H1 (cell line): Measurements from ENCODE around the gene IRGQ. TPM values are rescaled to one million over a fixed set of nuclear protein-coding genes. Genes with fewer than 3 reads are reported as not detected.

Source experiments
- CTCF ChIA-PET: fragments of 300-600 bp; sonication (Branson Sonifier 250); formaldehyde crosslinking; loops from one replicate; lab custom pipeline; 2021; ENCODE audit not compliant: partially characterized antibody; lab: Charles Lee
- POLR2A ChIA-PET: fragments of 300-600 bp; sonication (Branson Sonifier 250); formaldehyde crosslinking; loops from one replicate; lab custom pipeline; 2021; ENCODE audit warnings: inconsistent platforms; ENCODE audit not compliant: partially characterized antibody; lab: Charles Lee
- DNase-seq, 2 experiments: peaks; one replicate each; pipeline versions ENCODE4 v3.0.0 to v3.0.0-alpha.2; 2010 to 2022; ENCODE audit warnings: low spot score in 2 of 2, low read depth in 1 of 2, mixed read lengths in 1 of 2
- FAIRE-seq: peaks from 2 replicates; lab custom pipeline; 2011; peaks lifted over from hg19 to GRCh38; lab: Jason Lieb, UNC
- H2AFZ ChIP-seq: 2 replicates; pipeline ENCODE4 v1.8.1; 2012; ENCODE audit warnings: low read length, inconsistent platforms
- H2AK5ac ChIP-seq: 2 replicates; pipeline ENCODE4 v1.6.1; 2013; ENCODE audit warnings: low read depth, low read length
- H2BK120ac ChIP-seq: replicated peaks from 2 replicates; pipeline ENCODE3; 2013; ENCODE audit warnings: low read depth, low read length, inconsistent platforms
- H2BK12ac ChIP-seq: 2 replicates; pipeline ENCODE4 v1.6.1; 2013; ENCODE audit warnings: low read depth, low read length
- H2BK15ac ChIP-seq: 2 replicates; pipeline ENCODE4 v1.6.1; 2013; ENCODE audit warnings: low read length
- H2BK20ac ChIP-seq: 2 replicates; pipeline ENCODE4 v1.6.1; 2013; ENCODE audit warnings: low read length
- H2BK5ac ChIP-seq: 2 replicates; pipeline ENCODE4 v1.6.1; 2013; ENCODE audit warnings: low read depth, low read length
- H3K14ac ChIP-seq: 2 replicates; pipeline ENCODE4 v1.6.1; 2013; ENCODE audit warnings: inconsistent platforms; ENCODE audit not compliant: insufficient read length
- H3K18ac ChIP-seq: 2 replicates; pipeline ENCODE4 v1.6.1; 2013; ENCODE audit warnings: low read length; ENCODE audit errors: extremely low read depth
- H3K23ac ChIP-seq: 2 replicates; pipeline ENCODE4 v1.6.1; 2013; ENCODE audit warnings: inconsistent platforms; ENCODE audit not compliant: insufficient read length
- H3K23me2 ChIP-seq: 2 replicates; pipeline ENCODE4 v1.6.1; 2013; ENCODE audit warnings: low read depth, low read length
- H3K27ac ChIP-seq: 2 replicates; pipeline ENCODE4 v1.6.1; 2011; ENCODE audit warnings: low read depth, low read length, inconsistent platforms
- H3K27me3 ChIP-seq, 4 experiments: replicated peaks in 1 of 4; 1 replicate in 1 of 4; 2 replicates in 3 of 4; pipeline versions ENCODE4 v1.6.1 to v1.8.1; 2011 to 2013; ENCODE audit warnings: low read length in 3 of 4, mild to moderate bottlenecking in 3 of 4, inconsistent platforms in 2 of 4, mixed read lengths in 2 of 4, moderate library complexity in 1 of 4; ENCODE audit not compliant: control insufficient read depth in 3 of 4, insufficient read depth in 3 of 4; ENCODE audit errors: extremely low read depth in 1 of 4
- H3K36me3 ChIP-seq, 4 experiments: 2 replicates each; pipeline versions ENCODE4 v1.6.1 to v1.8.1; 2011 to 2013; ENCODE audit warnings: mild to moderate bottlenecking in 4 of 4, low read length in 3 of 4, moderate library complexity in 2 of 4, control low read depth in 1 of 4, inconsistent platforms in 1 of 4; ENCODE audit not compliant: insufficient read depth in 4 of 4, control insufficient read depth in 2 of 4
- H3K4ac ChIP-seq: replicated peaks from 2 replicates; pipeline ENCODE3; 2013; ENCODE audit warnings: low read length, low read depth, mixed read lengths, inconsistent platforms; ENCODE audit not compliant: insufficient read length
- H3K4me1 ChIP-seq, 4 experiments: replicated peaks in 1 of 4; 1 replicate in 1 of 4; 2 replicates in 3 of 4; pipeline versions ENCODE4 v1.6.1 to v1.8.1; 2011 to 2013; ENCODE audit warnings: low read length in 3 of 4, inconsistent platforms in 2 of 4, mixed read lengths in 1 of 4; ENCODE audit not compliant: insufficient read depth in 4 of 4, control insufficient read depth in 3 of 4
- H3K4me2 ChIP-seq, 2 experiments: 2 replicates each; pipeline versions ENCODE4 v1.6.1 to v1.8.1; 2011 to 2013; ENCODE audit warnings: low read depth in 2 of 2, low read length in 2 of 2, control low read depth in 1 of 2, inconsistent platforms in 1 of 2, mild to moderate bottlenecking in 1 of 2; ENCODE audit not compliant: insufficient read depth in 1 of 2
- H3K4me3 ChIP-seq, 4 experiments: fragments of 200-600, 300-600 bp in 1 of 4; sonication (generic), shearing (Covaris generic), sonication (Bioruptor Twin) in 1 of 4; 2 replicates each; pipeline versions ENCODE4 v1.5.1 to v1.8.1; 2011 to 2016; ENCODE audit warnings: low read length in 4 of 4, low read depth in 3 of 4, control low read depth in 2 of 4, inconsistent platforms in 2 of 4, mild to moderate bottlenecking in 2 of 4, mixed read lengths in 1 of 4, moderate library complexity in 1 of 4; ENCODE audit not compliant: insufficient read depth in 2 of 4; ENCODE audit errors: extremely low read depth in 1 of 4
- H3K56ac ChIP-seq: replicated peaks from 2 replicates; pipeline ENCODE3; 2013; ENCODE audit warnings: low read depth, mild to moderate bottlenecking, mixed read lengths, low read length, inconsistent platforms; ENCODE audit not compliant: insufficient read length
- H3K79me1 ChIP-seq: 2 replicates; pipeline ENCODE4 v1.6.1; 2013; ENCODE audit warnings: low read depth, low read length, control low read depth
- H3K79me2 ChIP-seq, 2 experiments: 2 replicates each; pipeline versions ENCODE4 v1.6.1 to v1.8.1; 2012 to 2013; ENCODE audit warnings: low read length in 2 of 2, mild to moderate bottlenecking in 2 of 2, inconsistent platforms in 1 of 2; ENCODE audit not compliant: insufficient read depth in 2 of 2, control insufficient read depth in 1 of 2
- H3K9ac ChIP-seq, 4 experiments: replicated peaks in 1 of 4; 1 replicate in 1 of 4; 2 replicates in 3 of 4; pipeline versions ENCODE4 v1.6.1 to v1.8.1; 2011 to 2013; ENCODE audit warnings: low read depth in 3 of 4, low read length in 3 of 4, control low read depth in 2 of 4, mild to moderate bottlenecking in 2 of 4, moderate library complexity in 2 of 4, inconsistent platforms in 1 of 4; ENCODE audit errors: extremely low read depth in 1 of 4
- H3K9me3 ChIP-seq, 2 experiments: 2 replicates each; pipeline versions ENCODE4 v1.6.1 to v1.8.1; 2012 to 2013; ENCODE audit warnings: mild to moderate bottlenecking in 2 of 2, moderate library complexity in 2 of 2, control low read depth in 1 of 2, inconsistent platforms in 1 of 2, low read depth in 1 of 2, low read length in 1 of 2, mixed read lengths in 1 of 2; ENCODE audit not compliant: insufficient read depth in 2 of 2
- H4K20me1 ChIP-seq, 2 experiments: replicated peaks in 1 of 2; 2 replicates each; pipeline versions ENCODE3 to v1.8.1; 2011 to 2013; ENCODE audit warnings: inconsistent platforms in 2 of 2, low read length in 2 of 2, mild to moderate bottlenecking in 1 of 2; ENCODE audit not compliant: insufficient read depth in 2 of 2, control insufficient read depth in 1 of 2
- H4K5ac ChIP-seq: 2 replicates; pipeline ENCODE4 v1.6.1; 2013; ENCODE audit warnings: low read length, low read depth, mixed read lengths, inconsistent platforms; ENCODE audit not compliant: insufficient read length
- H4K8ac ChIP-seq: 2 replicates; pipeline ENCODE4 v1.8.0; 2013; ENCODE audit warnings: mild to moderate bottlenecking, moderate library complexity, low read length, inconsistent platforms; ENCODE audit not compliant: insufficient read depth; ENCODE audit errors: extremely low read depth
- H4K91ac ChIP-seq: replicated peaks from 2 replicates; pipeline ENCODE3; 2013; ENCODE audit warnings: low read length, mixed read lengths, inconsistent platforms; ENCODE audit not compliant: insufficient read length
- ASH2L ChIP-seq: fragments of 200-600, 300-600 bp; sonication (generic); IDR thresholded peaks from one replicate; pipeline ENCODE4 v1.7.1; 2017; ENCODE audit warnings: low read length
- BACH1 ChIP-seq: IDR thresholded peaks from 2 replicates; pipeline ENCODE4 v1.6.1; 2012; ENCODE audit warnings: low read length, improper control_type of control experiment
- CEBPB ChIP-seq: IDR thresholded peaks from 2 replicates; pipeline ENCODE4 v1.6.1; 2012; ENCODE audit warnings: low read depth, low read length
- CTBP2 ChIP-seq: IDR thresholded peaks from 2 replicates; pipeline ENCODE4 v1.7.0; 2011; ENCODE audit warnings: borderline replicate concordance, mild to moderate bottlenecking, moderate library complexity, mixed read lengths, low read length; ENCODE audit not compliant: insufficient read depth, insufficient read length
- KDM4A ChIP-seq: IDR thresholded peaks from one replicate; pipeline ENCODE4 v1.7.1; 2012; ENCODE audit warnings: low read depth, mild to moderate bottlenecking, moderate library complexity, low read length, inconsistent platforms; ENCODE audit not compliant: severe bottlenecking
- KDM5A ChIP-seq: fragments of 200-600 bp; IDR thresholded peaks from 2 replicates; pipeline ENCODE4 v1.7.1; 2012; ENCODE audit warnings: mild to moderate bottlenecking, low read length, inconsistent platforms, mixed read lengths
- POU5F1 ChIP-seq: IDR thresholded peaks from 2 replicates; pipeline ENCODE4 v1.6.1; 2011; ENCODE audit warnings: low read depth, mild to moderate bottlenecking, low read length, moderate library complexity
- RFX5 ChIP-seq: IDR thresholded peaks from 2 replicates; pipeline ENCODE4 v1.6.1; 2011; ENCODE audit warnings: low read depth, low read length, improper control_type of control experiment, borderline replicate concordance
- SP2 ChIP-seq: IDR thresholded peaks from 2 replicates; pipeline ENCODE4 v1.6.1; 2012; ENCODE audit warnings: mild to moderate bottlenecking, low read length, inconsistent platforms
- WGBS, 2 experiments: shearing (Covaris generic) in 1 of 2; methylation state at CpG; one replicate each; pipeline versions ENCODE4 v1.1.6 to v1.1.7; 2013 to 2015; ENCODE audit warnings: low lambda C conversion rate in 2 of 2, mixed read lengths in 2 of 2, inconsistent platforms in 1 of 2, low coverage in 1 of 2, missing lambda C conversion rate in 1 of 2; ENCODE audit not compliant: insufficient replicate concordance in 2 of 2, insufficient coverage in 1 of 2, insufficient read length in 1 of 2; ENCODE audit errors: extremely low coverage in 1 of 2, missing lambda C conversion rate in 1 of 2; 5-methylcytosine and 5-hydroxymethylcytosine counted together
- polyA plus RNA-seq, 7 experiments: library from polyadenylated mRNA; depleted of rRNA in 3 of 7; stranded (reverse) in 5 of 7; unstranded in 2 of 7; fragments of >200 nt in 5 of 7; fragments of 200-250 nt in 2 of 7; gene quantifications; 1 replicate in 5 of 7; 2 replicates in 1 of 7; 4 replicates in 1 of 7; pipeline versions ENCODE4 v1.2.1 to v1.2.3, GENCODE V29; 2011 to 2013; ENCODE audit warnings: missing spikeins in 2 of 7, mixed read lengths in 2 of 7
- total RNA-seq: library from RNA; stranded (reverse); fragmentation: NEBNext Ultra II Directional; extraction: Animal tissue kit (Norgen Biotek cat#: 25700); gene quantifications from 2 replicates; pipeline ENCODE4 v1.2.1, GENCODE V29; 2021

The IRGQ gene
- total and polyA plus RNA-seq, 2 of the 8 experiments (the other 6 are each of a cell fraction or from before 2014, with no cell fraction given), result 16.0 to 42.9 TPM

GRCh38 chr19:43574424-43575155 lies 21.3 kb downstream of the IRGQ start:
- Histone ChIP-seq H3K9ac (peak overlapping the region; percentile 46 to 84 (median 68)), H3K36me3 (no peaks in the 10 kb centered on the region; a peak in 2 of 8 replicates), H3K4me2 (peak overlapping the region; percentile 79 to 82), H2BK5ac (no peak overlapping the region), H2BK120ac (no peak overlapping the region), H2BK20ac (0 out of 2 replicates have a peak overlapping the region, but pooled peaks have one; percentile 37), H2AK5ac (no peak overlapping the region), H2BK12ac (peak overlapping the region; percentile 50; the same call in 1 of the 2 replicates), H3K23me2 (peaks cover 12% of the 10 kb centered on the region), H3K14ac (no peak overlapping the region), H3K4me1 (peaks cover 0 to 16% (median 10%) of the 10 kb centered on the region in 4 experiments; a peak in 6 of 7 replicates), H4K5ac (no peak overlapping the region), H3K18ac (no peak overlapping the region), H2AFZ (no peak overlapping the region), H3K4me3 (peak overlapping the region; percentile 66 to 89 (median 76)), H4K8ac (peak overlapping the region; percentile 76; the same call in 1 of the 2 replicates), H4K20me1 (peaks cover 0 to 4% of the 10 kb centered on the region in 2 experiments), H3K4ac (no peak overlapping the region), H3K27me3 (no peaks in the 10 kb centered on the region), H3K9me3 (no peaks in the 10 kb centered on the region), H3K79me2 (peaks cover 0 to 8% of the 10 kb centered on the region in 2 experiments; a peak in 2 of 4 replicates), H3K27ac (peak overlapping the region; percentile 48), H2BK15ac (no peak overlapping the region), H3K79me1 (peaks cover 11% of the 10 kb centered on the region), H4K91ac (no peak overlapping the region), H3K23ac (no peak overlapping the region), H3K56ac (no peak overlapping the region)
- no peak for DNase-seq
- 71% methylated on average over 12 of the region's 12 CpGs; no CpG with 5 or more reads in 1 of the 2 experiments for WGBS, 2 experiments
- ChIA-PET POLR2A (interaction anchor here (0.6 to 5.2 kb wide), 10 partner anchors 8 to 41 kb away, joined by 3 to 36 read pairs (median 4); partner anchors contain the start of genes IRGQ, ZNF575 and ZNF576), CTCF (interaction anchor here (0.7 to 3.2 kb wide), 9 partner anchors 9 to 55 kb away, joined by 3 to 26 read pairs (median 4); partner anchors contain the start of gene ZNF575)
- TF ChIP-seq RFX5, result no peak
- no peak for TF ChIP-seq BACH1
- TF ChIP-seq KDM4A, result no peak
- TF ChIP-seq SP2, result no peak
- TF ChIP-seq CEBPB, result no peak
- TF ChIP-seq CTBP2, result no peak
- TF ChIP-seq ASH2L, result no peak
- no peak for TF ChIP-seq KDM5A
- TF ChIP-seq POU5F1, result no peak
- FAIRE-seq, result no peak
